Measurements from ENCODE around the gene PIK3IP1.

DNA sequence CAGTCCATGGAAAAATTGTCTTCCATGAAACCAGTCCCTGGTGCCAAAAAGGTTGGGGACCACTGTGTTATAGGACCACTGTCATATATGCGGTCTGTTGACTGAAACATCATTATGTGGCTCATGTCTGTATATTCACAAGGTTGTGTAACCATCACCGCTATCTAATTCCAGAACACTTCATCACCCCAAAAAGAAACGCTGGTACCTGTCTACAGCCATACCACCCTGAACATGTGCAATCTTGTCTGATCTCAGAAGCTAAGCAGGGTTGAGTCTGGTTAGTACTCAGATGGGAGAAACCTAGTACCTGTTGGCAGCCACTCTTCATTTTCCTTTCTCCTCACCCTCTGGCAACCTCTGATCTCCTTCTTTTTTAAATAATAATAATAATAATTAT, 12.9 kb upstream of the PIK3IP1 start:
- TF ChIP-seq POLR2A (IDR thresholded peaks at IDR 0.05; ENCODE audit: low read depth, low read length) (no peak), POLR2AphosphoS5 (IDR thresholded peaks at IDR 0.05; ENCODE audit: low read depth, low read length) (no peak)
